GM06990 (cell line): ENCODE data around the gene UBAP1L.
"Not testable (repeated sequence)": the region's sequence is repeated elsewhere in the genome, so short reads cannot be mapped to it uniquely, and the experiment has no call there.

Experiments
- DNase-seq: peaks from one replicate; pipeline ENCODE4 v3.0.0-alpha.2; 2011; ENCODE audit not compliant: insufficient read length; ENCODE audit errors: extremely low read depth
- H3K27me3 ChIP-seq: replicated peaks from 2 replicates; pipeline ENCODE4 v1.6.0; 2011; ENCODE audit warnings: low read length; ENCODE audit not compliant: control insufficient read depth, insufficient read depth
- H3K36me3 ChIP-seq: 2 replicates; pipeline ENCODE4 v1.5.1; 2011; ENCODE audit warnings: low read length; ENCODE audit not compliant: control insufficient read depth, insufficient read depth
- H3K4me3 ChIP-seq: replicated peaks from 2 replicates; pipeline ENCODE4 v1.5.1; 2011; ENCODE audit warnings: low read depth, mild to moderate bottlenecking, control low read depth, low read length
- TF ChIP-seq, protein P1 (sequence below): IDR thresholded peaks from 2 replicates; pipeline ENCODE4 v1.5.1; 2011; ENCODE audit warnings: low read length, control low read depth, mild to moderate bottlenecking, inconsistent platforms; ENCODE audit not compliant: insufficient read depth, poor library complexity, severe bottlenecking

Gene UBAP1L

DNA sequence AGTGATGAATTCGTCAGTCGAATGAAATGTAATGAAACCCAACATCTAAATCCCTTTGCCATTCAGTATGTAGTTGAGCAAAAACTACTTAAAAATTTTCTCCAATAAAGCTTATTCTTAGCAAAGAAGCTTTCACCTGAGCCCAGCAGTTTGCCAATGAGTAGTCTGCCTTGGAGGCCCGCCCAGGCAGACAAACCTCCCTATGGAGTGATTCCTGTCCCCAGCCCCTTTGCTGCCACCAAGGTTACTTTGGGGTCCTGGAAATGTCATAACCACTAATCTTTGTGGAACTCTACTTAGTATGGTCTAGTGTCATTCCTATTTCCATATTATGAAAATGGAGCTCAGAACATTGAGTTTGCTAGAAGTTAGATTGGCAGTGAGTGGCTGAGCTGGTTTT is 12.1 kb downstream of the UBAP1L start:
- TF ChIP-seq, protein P1, sequence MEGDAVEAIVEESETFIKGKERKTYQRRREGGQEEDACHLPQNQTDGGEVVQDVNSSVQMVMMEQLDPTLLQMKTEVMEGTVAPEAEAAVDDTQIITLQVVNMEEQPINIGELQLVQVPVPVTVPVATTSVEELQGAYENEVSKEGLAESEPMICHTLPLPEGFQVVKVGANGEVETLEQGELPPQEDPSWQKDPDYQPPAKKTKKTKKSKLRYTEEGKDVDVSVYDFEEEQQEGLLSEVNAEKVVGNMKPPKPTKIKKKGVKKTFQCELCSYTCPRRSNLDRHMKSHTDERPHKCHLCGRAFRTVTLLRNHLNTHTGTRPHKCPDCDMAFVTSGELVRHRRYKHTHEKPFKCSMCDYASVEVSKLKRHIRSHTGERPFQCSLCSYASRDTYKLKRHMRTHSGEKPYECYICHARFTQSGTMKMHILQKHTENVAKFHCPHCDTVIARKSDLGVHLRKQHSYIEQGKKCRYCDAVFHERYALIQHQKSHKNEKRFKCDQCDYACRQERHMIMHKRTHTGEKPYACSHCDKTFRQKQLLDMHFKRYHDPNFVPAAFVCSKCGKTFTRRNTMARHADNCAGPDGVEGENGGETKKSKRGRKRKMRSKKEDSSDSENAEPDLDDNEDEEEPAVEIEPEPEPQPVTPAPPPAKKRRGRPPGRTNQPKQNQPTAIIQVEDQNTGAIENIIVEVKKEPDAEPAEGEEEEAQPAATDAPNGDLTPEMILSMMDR: no peak
- no peak overlapping the region for H3K4me3 ChIP-seq

DNA sequence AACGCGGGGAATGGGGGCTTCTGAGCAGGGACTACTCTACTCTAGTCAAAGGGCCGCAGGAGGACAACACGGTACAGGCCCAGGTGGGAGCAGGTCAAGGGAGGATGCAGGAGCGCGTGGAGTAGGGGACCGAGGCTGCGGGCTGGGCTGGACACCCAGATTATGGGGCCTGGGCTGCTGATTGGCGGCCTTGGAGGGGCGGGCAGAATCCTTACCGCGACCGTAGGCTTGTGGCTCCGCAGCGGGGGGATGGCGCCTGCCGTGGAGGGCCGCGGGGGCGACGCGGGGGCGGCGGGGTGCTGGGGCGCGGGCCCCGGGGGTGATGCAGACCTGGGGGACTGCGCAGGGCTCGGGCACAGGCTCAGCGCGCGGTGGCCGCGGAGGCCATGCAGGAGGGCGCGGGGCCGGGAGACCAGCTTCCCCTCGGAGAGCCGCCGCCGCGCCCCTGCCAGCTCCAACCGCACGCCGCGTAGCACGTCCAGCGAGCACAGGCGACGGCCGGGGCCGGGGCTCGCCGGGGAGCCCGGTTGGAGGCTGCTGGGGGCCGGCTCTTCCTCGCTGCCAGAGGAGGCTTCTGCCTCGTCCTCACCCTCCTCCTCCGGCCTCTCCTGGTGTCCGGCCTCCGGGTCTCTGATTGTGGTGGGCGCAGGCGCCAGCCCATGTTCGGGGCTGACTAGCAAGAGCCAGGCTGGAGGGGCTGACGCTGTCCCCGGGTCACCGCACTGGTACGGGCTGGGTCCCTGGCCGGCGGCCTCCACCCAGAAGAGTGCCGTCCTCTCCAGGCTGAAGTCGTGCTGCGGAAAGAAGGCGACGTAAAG is 12.9 kb downstream of the UBAP1L start:
- Histone ChIP-seq H3K27me3 (no peaks in the 10 kb centered on the region), H3K36me3 (peaks cover 25% of the 10 kb centered on the region), H3K4me3 (no peak overlapping the region)
- DNase-seq: no peak
- TF ChIP-seq, protein P1: no peak

More for the DNA sequence above, 12.1 kb downstream of the UBAP1L start:
- Histone ChIP-seq H3K36me3 (peaks cover 24% of the 10 kb centered on the region), H3K27me3 (no peaks in the 10 kb centered on the region)
- no peak for DNase-seq

DNA sequence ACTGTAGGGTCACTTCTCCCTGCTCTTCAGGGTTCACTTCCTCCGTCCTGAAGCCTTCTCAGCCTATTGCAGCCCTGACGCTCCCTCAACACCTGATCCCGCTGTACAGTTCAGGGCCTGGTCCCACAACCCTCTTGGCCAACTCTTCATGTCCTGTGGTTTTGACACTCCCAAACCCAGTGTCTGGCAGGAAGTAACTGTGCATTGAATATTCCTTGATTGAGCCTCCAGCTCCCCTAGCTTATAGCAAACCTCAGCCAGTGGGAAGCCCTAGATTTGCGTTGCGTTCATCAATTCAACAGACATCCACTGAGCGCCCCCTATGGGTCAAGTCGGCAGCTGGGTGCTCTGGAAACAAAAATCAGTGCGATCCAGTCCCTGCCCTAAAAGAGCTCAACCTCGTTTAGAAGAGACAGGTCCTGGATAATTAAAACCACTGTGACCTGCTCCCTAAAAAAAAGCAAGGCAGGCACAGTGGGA is 13.5 kb downstream of the UBAP1L start:
- TF ChIP-seq, protein P1: peak; percentile 83
- DNase-seq: no peak
- H3K36me3 ChIP-seq: peaks cover 25% of the 10 kb centered on the region
- no peak overlapping the region for H3K4me3 ChIP-seq
- no peaks in the 10 kb centered on the region for H3K27me3 ChIP-seq

DNA sequence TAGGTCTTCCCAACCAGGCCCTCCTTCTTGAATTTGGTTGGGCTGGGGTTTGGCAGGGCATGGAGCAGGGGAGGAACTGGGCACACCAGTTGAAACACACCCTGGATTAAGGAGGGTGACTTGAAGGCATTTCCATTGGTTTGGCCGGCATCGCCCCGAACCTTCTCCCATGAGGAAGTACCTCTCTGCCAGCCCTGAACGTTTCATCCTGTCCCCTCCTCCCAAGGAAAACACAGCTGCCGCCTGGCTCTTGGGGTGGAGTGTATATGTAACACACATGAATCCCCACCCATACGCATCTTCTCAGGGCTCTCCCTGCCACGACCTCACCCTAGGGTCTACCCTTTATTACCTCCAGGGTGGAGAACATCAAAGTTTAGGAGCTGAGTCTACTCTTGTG is 14.6 kb downstream of the UBAP1L start:
- Histone ChIP-seq H3K4me3 (no peak overlapping the region), H3K36me3 (peaks cover 21% of the 10 kb centered on the region), H3K27me3 (no peaks in the 10 kb centered on the region)
- TF ChIP-seq, protein P1: no peak
- no peak for DNase-seq

DNA sequence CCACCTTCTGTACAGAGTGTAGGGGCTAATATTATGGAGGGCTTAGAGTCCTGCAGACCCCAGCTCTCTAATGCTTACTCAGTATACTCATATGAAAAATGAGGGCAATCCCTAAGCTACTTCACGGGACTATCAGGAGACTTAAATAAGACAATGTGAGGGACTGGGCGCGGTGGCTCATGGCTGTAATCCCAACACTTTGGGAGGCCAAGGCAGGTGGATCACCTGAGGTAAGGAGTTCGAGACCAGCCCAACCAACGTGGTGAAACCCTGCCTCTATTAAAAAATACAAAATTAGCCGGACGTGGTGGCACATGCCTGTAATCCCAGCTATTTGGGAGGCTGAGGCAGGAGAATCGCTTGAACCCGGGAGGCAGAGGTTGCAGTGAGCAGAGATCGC is 15.2 kb downstream of the UBAP1L start:
- H3K4me3 ChIP-seq, H3K27me3 ChIP-seq, DNase-seq: not testable (repeated sequence)
- H3K36me3 ChIP-seq: peaks cover 19% of the 10 kb centered on the region

DNA sequence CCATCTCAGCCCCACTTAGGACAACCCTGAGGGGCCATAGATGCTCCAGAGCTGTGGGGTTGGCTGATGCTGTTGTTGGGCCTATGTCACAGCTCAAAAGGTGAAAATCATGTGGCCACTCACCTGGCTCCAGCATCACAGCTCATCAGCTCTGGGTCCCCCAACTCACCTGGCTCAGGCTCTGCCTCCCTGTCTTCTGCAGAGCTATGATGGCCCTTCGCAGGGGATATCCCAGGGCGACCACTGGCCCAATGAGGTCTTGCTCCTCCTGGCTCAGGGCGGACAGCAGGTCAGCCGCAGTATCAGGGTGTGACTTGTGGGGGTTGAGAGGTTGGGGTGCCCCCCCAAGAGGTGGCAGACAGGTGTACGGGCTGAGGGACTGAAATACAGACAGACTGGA is 15.7 kb downstream of the UBAP1L start:
- Histone ChIP-seq H3K4me3 (no peak overlapping the region), H3K36me3 (peaks cover 19% of the 10 kb centered on the region), H3K27me3 (no peaks in the 10 kb centered on the region)
- no peak for DNase-seq
- TF ChIP-seq, protein P1: no peak
